ENCODE results near the gene LRRC4.

Gene LRRC4

DNA sequence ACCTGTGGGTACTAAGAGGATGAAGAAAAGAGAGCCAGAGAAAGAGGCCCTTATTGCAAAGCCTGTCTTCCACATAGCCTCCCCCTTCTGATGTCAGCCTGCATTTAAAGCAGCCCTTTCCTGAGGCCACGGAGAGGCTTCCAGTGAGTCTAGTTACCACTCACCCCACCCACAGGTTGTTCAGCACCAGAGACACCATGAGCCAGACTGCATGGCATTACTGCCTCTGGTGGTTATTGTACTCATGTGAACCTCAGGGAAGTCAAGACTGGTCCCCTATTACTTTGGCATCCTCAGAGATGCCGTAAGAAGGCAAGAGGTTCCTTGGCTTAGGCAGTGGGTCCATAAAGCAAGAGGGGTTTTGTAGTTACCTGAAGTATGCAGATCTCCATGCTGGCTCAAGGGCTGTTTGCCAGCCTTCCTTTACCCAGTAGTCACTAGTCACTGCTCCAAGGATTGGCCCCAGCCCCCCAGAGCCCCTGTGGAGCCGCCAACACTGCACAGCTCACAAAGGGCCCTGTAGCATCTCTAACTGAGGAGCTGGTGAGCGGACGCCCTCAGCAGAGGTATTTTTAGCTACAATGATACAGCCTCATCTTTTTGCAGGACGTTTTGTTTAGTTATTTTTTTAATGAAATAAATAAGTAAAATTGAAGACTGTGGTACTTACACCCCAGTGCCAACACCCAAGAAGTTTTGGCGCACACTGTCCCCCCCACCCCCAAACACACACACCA lies 20.7 kb downstream of the LRRC4 start:
- Histone ChIP-seq H3K4me3 (no peak overlapping the region), H3K27ac (no peak overlapping the region)

DNA sequence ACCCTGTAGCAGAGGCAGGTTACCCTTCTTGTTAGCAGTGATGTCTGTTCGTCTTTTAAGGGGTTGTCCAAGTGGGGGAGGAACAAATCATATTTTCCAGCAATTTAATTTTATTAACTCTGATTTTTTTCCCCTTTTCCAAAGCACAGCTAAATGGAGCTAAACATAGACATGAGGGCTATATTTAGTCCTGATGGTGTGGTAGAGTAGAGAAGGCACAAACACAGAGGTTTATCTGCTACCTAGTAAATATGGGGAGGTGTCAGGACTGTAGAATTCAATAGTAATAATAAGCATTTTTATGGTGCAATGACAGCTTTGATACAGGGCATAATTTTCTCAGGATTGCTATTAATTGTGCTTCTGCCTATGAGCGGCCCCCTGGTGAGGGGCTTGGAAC lies 22.5 kb downstream of the LRRC4 start:
- Histone ChIP-seq H3K4me3 (no peak overlapping the region), H3K27ac (no peak overlapping the region)

DNA sequence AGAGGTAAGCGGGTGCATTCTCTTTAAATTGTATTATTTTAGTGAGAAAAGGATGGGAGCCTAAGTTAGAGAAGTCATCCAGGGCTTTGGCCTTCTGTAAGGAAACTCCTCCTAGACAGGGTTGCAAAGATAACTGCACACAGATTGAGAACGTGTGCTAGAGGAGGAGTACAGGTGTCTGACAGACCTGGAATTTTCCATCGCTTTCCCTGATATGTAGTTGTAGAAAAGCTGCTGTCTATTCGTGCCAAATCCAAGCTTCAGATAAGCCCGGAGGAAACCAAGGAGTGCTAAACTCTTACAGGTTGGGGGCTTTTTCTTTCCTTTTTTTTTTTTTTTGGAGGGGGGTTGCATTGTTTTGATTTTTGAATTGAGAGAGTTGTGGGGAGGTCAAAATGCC lies 23.1 kb downstream of the LRRC4 start:
- H3K4me3 ChIP-seq = no peak overlapping the region
- no peak overlapping the region for H3K27ac ChIP-seq

DNA sequence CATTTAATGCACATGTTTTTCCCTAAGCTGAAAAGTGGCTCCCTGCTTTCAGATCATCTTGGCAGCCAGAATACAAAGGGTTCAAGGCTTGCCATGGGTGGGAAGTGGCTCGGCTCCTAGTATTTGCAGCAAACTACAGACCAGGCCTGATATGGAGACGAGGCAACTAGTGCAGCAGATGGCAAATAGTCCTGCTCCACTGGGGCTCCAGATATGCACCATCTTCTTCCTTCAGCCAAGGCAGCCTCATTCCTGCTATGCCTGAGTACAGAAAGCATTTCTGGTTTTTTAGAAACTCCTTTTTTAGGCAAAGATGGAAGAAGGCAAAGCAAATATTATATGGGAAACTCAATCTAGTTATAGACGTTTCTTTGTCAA lies 23.9 kb downstream of the LRRC4 start:
- H3K4me3 ChIP-seq = no peak overlapping the region
- no peak overlapping the region for H3K27ac ChIP-seq

DNA sequence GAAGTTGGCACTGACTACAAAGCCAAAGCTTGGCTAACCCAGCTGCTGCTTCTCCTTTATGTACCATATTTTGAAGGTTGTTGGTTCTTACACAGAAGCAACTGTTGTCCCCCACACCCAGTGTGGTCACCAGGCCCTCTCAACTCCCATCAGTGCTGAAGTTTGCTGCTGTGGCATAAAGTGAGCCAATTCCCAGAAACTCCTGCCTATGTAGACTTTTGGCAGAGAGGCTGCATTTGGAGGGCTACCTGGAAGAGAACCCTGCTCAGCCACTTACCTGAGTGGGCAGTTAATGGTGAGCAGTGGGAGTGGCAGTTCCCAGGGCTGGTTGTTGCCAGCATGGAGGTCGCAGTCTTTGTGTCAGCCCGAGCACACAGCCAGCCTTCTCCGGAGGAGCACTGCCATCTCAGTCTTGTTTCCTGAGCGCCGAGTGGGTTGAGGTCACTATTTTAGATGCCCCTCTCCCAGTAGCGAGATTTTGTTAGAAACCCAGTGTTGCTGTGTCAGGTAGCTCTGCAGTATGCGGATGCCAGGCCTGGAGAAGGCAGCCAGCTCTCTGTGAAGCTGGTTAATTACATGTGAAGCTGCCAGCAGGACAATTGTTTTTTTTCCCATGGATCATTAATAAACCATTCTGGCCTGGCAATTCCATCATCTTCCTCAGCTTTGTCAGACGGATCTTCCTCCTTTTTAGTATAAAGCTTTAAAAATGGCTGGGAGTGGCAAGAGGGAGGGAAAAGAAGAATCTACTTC lies 24.5 kb downstream of the LRRC4 start:
- H3K27ac ChIP-seq = no peak overlapping the region
- H3K4me3 ChIP-seq = no peak overlapping the region

DNA sequence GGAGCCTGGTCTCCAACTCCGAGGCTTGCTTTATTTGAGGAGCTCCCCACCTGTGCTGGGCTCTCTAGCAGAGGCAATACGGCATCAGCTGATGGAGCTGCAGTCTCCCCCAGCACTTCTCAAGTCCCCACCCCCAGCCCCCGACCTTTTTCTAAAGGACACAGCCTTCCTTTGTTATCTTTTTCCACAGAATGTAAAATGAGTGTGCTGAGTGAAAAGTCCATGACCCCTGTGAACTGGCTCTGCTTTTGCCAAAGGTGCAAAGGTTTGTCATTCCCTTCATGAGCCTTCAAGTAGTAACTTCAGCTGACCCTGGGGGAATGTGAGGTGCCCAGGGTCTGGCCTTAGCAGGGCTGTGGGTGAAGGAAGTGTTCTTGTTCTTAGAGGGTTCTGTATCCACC lies 25.5 kb downstream of the LRRC4 start:
- Histone ChIP-seq H3K4me3 (no peak overlapping the region), H3K27ac (no peak overlapping the region)

DNA sequence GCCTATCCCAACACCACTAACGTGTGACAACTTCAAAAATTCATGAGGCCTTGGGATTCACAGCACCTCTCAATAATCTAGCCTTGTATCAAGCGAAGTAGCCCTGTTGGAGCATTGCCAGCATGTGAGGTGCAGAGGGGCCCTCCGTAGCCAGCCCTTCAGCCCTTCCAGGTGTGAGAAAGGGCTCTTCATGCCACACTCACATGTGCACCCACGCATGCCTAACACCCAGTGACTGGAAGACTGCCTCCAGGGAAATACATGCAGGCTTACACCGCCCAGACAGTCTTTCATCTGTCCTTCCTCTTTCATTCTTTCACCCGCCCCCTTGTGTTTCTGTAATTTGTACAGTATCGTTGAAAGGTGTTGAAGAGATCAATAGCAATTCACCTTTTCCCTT lies 26.1 kb downstream of the LRRC4 start:
- Histone ChIP-seq H3K27ac (no peak overlapping the region), H3K4me3 (no peak overlapping the region)

DNA sequence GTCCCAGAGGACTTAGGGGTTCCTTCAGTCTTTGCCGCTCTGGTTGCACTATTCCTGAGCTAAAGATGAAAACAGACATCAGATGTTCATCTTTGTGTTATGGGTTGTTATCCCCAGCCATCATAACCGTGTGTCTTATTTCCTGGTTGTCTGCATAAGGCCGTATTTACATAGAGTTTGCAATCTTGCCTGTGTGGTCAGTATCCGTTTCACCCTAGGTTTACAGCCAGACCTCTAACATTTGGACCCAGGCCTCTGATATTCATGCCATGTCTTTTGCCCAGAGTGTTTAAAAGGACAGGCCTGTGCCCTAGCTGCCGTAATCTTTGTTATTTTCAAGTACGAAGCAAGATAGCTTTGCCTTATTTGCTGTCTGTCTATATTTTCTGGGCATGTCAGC lies 26.6 kb downstream of the LRRC4 start:
- no peak overlapping the region for H3K4me3 ChIP-seq
- no peak overlapping the region for H3K27ac ChIP-seq

DNA sequence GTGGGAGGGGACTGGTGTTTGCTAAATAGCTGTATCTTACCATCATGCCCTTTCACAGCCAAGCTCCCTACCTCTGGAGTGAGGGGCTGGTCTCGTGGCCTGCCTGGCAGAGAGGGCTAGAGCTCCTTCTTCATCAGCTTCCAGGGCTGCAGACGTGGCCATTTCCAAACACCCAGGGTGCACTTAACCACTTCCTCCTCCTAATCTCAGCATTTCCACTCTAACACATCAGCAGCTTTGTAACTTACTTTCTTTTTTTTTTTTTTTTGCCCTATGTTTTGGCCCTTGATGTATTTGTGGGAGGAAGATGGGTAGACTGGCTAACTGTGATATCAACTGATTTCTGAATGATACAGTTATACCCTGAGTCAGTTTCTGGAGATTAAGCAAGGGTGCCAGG lies 27.4 kb downstream of the LRRC4 start:
- H3K27ac ChIP-seq = no peak overlapping the region

DNA sequence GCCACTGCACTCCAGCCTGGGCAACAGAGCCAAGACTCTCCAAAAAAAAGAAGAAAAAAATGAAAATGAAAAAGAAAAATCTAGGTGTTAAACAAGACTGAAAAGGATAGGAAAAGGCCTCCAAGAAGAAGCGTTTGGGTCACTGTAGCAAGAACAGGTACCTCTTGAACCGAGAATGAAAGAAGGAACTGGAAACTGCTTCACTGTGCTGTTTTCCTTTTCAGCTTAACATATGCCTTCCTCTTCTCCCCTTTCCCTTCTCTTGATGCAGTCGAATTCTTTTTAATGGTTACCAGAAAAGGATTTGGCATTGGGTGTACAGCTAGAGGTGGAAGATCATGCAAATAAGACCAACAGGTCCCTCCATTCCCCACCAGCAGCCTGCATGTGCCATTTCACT lies 28.1 kb downstream of the LRRC4 start:
- H3K4me3 ChIP-seq = no peak overlapping the region
- no peak overlapping the region for H3K27ac ChIP-seq

More for the DNA sequence above, 27.4 kb downstream of the LRRC4 start:
- H3K4me3 ChIP-seq = no peak overlapping the region

DNA sequence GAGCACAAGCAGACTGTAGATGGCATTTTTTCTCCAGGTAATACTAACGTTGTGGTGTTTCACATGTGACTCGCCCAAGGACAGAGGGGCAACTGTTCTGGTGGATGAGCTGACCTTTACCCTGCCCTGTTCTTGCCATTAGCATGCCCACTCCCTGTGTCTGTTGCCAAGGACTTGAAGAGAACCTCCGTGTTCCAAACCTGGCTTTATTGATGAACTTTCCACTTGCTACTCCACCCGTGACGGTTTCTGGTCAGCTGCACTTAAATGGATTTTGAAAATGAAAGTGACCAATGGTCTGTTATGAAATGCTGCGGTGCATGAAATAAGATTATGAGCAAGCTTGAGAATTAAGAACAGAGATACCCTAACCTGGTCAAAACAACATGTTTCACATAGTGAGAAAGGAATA lies 30.4 kb downstream of the LRRC4 start:
- Histone ChIP-seq H3K27ac (no peak overlapping the region), H3K4me3 (no peak overlapping the region)

DNA sequence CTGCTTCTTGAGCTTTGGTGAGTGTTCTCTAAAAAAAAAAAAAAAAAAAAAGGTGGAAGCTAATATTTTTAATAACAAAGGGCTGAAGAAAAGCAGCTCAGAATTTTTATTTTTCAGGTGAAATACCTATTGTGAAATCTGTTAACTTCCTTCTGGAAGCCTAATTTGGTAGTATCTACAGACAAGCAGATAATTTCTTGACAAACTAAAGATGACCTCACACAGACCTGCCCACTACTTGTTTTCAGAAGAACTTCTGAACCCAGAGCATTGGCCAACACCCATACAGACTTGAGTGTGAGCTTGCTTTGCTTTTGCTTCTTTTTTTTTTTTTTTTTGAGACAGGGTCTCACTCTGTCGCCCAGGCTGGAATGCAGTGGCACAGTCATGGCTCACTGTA lies 31.2 kb downstream of the LRRC4 start:
- H3K4me3 ChIP-seq = no peak overlapping the region
- H3K27ac ChIP-seq = no peak overlapping the region

DNA sequence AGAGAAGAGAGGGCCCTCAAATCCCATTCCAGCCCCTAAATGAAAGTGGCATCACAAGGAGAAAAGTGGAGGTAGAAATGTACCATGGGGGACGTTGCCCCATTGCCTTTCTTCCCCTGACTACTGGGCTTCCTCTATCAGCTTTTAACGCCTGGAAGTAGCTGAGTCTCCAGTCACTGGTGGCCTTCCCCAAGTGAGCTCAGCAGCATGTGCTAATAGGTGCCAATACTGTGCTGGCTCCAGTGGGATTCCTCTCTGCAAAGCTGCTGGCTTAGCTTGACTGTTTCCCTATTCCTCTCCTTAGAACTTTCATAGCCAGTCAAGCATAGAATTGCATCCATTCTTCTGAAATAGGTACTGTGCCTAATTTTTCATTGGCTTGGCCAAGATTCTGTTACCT lies 32.6 kb downstream of the LRRC4 start:
- Histone ChIP-seq H3K4me3 (no peak overlapping the region), H3K27ac (no peak overlapping the region)

DNA sequence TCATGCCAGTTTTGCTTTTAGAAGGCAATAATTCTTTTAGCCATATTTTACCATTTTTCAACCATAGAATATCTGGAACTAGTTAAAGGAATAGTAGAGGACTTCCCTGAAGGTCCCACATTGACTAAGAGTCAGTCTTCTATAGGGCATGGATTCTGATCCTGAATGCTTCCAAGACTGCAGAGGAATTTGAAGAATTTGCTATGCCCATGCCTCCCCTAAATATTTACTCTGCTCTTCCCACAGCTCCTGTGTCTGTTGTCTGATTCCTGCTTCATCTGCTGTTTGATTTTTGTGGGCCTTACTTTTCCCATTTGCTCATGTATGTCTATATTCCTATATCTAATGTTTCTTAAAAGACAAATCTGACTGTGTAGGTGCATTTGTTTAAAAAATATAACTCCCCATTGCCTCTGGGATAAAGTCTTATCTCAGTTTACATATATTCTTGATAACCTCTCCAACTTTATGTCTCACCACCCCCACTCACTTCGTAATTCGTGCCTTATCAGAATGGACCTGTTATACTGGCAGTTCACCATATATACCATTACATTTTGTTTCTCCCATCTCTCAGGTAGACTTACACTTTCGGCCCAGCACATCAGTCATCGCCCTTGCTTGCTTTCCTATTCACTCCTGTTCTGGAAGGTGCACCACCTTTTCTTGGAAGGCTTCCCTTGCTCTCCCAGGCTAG lies 33.9 kb downstream of the LRRC4 start:
- Histone ChIP-seq H3K27ac (no peak overlapping the region), H3K4me3 (no peak overlapping the region)

DNA sequence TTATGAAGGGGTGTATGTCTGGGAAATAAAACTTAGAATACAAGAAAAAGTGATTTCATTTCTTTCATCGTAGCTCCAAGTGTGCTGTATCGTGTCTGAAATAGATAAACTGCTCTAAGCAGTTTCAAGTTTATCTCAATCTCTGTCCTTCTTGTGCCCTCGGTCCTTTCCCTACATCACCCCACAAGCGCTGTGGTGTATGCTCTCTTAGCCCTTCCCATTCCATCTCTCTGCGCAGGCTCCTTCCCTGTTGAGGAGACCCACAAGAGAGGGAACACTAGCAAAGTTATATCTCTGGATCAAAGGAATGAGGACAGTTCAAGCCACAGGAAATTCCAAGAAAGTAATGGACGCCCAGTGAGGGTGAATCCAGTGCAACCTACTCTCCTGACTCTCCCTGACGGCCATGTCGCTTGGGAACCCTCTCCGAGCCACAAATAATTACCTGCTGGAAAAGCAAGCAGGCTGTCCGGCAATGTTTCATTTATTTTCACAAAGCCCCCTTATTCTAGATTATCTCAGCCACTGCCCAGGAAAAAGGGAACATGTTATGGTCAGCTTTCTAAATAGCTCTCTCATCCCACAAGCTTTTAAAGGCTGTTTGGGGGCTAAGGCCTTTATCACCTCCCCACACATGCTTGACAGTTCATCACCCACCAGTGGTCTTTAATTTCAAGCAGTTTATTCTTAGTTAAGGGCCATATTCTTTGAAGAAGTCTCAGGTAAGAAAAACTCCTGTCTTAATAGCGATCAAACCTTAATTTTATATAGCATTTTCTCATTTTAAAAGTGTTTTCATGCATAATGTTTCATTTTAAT lies 34.8 kb downstream of the LRRC4 start:
- H3K4me3 ChIP-seq = no peak overlapping the region
- H3K27ac ChIP-seq = no peak overlapping the region

DNA sequence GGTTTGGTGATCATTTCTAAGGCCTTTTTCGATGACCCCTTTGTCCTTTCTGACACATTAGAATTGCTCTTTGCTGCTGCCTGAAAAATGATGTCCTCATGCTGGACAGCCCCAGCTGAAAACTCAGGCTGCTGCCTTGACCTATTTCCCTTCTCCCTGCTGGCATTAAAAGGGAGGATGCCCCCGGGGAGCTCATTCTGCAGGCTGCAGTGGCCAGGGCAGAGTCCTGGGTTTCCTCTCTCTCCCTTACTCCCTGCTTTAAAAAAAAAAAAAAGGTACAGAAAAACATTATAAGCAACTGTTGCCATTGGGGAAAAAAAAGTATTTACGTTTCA lies 35.4 kb downstream of the LRRC4 start:
- H3K4me3 ChIP-seq = no peak overlapping the region
- H3K27ac ChIP-seq = no peak overlapping the region

DNA sequence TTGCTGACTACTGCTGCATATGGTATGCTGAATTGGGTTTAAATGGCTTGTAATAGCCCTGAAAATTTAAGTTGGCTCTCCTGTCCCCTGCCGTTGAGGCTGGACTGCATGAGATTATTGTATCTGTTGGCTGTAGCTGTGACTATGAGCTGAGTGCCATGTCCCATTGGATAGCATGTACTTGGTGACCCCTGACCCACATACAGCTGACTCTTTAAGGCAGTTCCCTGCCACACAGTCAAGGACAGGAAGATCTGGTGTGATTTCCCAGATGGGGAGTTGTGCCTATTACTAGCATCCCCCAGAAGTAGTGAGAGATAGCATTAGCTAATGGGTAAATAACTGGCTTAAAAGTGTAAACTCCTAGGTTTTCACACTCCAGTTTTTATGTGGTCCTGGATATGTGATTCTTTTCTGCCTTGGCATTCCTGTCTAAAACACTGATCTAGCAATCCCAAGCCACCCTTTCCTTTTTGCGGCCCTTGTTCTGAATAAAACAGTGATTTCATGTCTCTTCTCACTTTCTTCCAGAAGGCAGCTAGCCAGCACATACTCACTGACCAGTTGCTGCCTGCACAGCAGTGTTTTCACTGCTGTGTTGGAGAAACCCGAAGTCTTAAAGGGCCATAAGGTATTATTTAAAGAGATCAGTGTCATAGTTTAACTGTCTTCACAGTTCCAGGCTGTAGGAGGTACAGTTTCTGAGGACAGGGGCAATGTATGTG lies 35.9 kb downstream of the LRRC4 start:
- H3K27ac ChIP-seq = peak overlapping the region in 1 of 21 experiments; percentile 16
- H3K4me3 ChIP-seq = no peak overlapping the region

DNA sequence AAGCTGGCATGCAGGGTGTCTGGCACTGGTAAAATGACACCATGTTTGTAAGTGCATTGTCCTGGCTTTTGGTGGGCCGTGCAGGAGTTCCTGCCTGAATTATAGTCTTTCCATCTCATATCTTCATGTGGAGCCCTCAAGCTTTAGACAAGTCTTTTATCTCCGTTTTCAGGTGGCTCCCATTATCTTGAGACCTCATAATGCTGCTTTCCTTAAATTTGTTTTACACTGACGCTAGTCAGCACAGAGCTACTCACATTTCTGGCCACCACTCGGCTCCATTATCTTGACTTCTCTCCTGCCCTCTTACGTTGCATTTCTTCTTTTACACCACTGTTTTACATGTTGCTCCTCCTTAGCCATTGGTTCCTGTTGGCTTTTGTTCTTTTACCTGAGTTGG lies 37.2 kb downstream of the LRRC4 start:
- no peak overlapping the region for H3K27ac ChIP-seq
- no peak overlapping the region for H3K4me3 ChIP-seq

DNA sequence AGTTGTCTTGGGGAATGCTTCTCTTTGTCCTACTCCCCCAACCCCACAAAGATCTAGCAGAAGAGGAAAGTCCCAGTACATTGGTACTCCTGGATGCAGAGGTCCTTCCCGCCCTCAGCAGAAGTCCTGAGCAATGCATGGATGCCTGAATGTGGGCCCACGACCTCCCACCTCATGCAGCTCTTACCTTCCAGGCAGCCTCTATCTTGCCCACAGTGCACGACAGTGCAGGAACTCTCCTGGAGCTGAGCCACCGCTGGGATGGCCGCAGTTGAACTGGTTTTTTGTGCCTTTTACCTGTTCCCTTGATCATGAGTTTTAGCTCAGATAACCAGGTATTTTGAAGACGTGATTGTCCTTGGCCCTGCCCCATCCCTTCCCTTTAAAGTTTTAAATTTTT lies 37.9 kb downstream of the LRRC4 start:
- H3K27ac ChIP-seq = no peak overlapping the region

DNA sequence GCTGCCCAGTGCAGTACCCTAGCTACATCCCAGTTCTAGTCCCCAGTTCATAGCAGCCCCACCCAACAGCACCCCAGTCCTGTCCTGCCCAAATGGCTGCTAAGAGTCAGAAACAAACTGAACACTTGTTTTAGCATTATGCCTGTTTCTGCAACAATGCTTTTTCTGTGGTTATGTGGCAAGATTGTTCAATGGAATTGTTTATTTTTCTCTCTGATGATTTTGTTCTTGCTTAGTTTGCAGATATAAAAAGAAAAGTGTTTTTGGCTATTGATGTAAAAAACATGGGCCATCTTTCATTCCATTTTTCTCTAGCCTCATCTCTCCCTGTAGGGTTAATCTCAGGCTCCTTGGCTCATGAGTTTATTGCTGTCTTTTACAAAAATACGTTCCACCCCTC lies 42.5 kb downstream of the LRRC4 start:
- H3K4me3 ChIP-seq = no peak overlapping the region
- H3K27ac ChIP-seq = no peak overlapping the region

More for the DNA sequence above, 37.9 kb downstream of the LRRC4 start:
- H3K4me3 ChIP-seq = no peak overlapping the region

All from skin epidermis (tissue), 12 donors.